ENCODE data around the gene KRT8.
"Not testable (repeated sequence)": the region's sequence is repeated elsewhere in the genome, so short reads cannot be mapped to it uniquely, and the experiment has no call there.

Gene KRT8

DNA sequence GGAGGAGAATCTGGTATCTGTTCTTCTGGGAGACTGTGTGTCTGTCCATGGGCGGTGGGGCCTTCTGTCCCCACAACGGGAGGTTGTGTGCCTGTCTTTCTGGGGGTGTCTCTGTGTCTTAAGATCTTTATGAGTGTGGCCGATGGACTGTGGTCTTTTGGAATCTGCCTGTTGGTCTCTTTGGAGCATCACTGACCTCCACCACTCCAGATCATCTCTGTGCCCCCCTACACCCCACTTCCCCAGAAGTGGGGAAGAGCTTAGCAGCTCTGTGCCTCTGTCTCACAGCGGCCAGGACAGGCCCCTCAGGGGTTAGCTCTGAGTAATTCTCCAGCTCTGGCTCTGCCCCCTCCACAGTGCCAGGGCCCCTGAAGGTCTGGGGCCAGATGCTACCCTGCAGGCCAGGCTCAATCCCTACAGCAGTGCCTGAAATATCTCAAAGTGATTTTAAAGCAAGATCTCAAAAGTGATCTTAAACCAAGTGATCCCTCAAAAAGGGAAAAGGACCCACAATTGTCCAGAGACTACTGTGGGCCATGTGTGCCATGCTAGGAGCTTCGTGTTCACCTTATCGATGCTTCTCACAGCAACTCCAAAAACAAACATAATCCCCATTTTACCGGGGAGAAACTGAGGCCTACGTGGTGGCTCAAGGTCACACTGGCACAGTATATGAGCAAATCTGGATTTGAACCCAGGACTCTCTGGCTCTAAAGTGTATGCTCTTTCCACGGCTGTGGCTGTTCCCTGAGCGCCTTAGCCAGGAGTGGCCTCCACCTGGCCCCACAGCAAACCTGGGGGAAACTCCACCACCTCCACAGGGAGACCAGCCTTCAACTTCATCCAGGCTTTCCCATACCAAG, 30.1 kb downstream of the KRT8 start:
- DNase-seq (ENCODE audit: low spot score): no peak

DNA sequence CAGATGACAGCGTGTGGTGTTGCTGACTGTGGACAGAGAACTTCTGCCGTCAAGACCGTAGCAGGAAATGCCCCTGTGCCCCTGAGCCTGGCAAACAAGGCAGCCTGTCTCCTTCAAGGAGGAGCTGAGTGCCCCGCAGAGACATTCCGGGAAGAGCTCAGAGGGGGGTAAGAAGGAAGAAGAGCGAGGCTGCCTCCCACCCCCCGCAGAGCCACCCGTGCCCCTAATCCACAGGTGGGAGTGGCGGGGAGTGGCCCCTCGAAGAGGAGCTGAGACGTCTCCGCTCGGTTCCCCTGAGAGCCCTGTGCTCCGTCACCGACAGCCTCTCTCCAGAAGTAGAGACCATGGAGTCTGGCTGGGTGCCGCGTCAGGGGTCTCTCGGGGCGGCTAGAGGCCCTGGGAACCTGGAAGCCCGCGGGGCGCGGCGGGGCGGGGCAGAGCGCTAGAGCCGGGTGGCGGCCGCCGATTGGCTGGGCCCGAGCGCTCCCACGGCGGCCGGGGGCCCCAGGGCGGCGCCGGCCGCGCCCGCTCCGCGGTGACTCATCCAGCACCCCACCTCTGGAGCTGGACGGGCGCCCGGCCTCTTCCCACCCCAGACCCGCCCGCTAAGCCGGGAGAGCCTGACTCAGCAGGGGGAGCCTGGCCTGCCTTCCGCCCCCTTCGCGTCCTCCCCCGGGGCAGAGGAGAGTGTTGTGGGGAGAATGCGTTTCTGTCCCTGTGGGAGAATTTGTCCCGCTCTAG, 30.9 kb downstream of the KRT8 start:
- peak; percentile 98 for DNase-seq (ENCODE audit: low spot score)

DNA sequence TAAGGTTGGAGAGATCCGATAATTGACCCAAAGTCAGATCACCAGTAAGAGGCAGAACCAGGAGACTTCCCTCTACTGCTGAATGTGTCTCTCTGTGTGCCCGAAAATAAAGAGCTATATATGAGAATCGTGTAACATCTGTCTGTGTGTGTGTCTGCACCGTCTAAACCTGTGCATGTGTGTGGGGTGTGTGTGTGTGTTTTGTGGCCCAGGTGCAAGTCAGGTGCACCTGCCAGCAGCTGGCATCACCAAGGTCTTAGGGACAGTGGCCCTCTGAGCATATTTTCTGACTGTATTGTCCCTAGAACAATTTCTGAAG, 31.4 kb downstream of the KRT8 start:
- no peak for DNase-seq (ENCODE audit: low spot score)

GRCh38 chr12:52872644-52873389, 32.1 kb downstream of the KRT8 start:
- DNase-seq (ENCODE audit: low spot score): no peak

- peak; percentile 79 for DNase-seq (ENCODE audit: low spot score)
Observed at GRCh38 chr12:52871291-52872039, 33.4 kb downstream of the KRT8 start.

DNA sequence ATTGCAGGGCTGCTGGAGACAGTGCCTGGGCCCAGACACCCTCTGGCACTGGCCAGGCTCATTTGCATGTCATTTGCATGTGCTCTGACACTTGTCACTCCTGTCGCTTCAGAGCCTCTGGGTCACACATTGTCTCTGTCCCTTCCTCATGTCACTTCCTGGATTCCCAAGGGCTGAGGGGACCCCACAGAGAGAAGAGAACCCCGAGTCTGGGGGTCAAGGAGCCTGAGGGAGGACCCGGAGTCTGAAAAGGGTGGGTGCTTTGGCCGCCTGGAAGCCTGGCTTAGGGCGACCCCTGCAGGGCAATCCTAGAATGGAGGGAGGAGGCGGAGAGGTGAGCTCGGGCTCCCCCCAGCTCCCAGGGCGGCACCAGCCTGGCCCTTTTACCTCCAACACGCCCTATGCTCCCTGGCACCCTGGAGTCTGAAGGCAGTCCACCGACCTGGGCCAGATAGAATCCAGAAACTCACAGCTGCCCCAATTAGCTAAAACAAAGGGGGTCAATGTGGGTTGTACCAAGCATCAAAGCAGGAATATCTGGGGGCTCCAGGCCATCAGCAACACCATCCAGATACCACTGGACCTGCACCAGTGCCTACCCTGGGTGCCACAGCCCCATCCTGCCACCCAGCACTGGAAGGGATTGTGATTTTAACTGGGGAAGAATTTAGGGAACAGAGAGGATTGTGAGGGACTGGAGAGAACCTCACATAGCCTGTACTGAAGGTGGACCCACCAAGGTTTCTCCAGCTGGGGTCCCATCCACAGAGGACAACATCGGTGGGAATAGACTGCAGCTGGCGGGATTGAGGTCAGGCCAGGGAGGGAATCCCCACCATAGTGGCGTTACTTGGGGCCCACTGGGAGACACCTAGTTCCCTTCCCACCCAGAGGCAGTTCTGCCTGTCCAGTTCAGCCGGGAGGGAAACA, 34.2 kb downstream of the KRT8 start:
- peak; percentile 75 for DNase-seq (ENCODE audit: low spot score)

- no peak for DNase-seq (ENCODE audit: low spot score)
Observed at GRCh38 chr12:52867642-52868041, 37.2 kb downstream of the KRT8 start.

- DNase-seq (ENCODE audit: low spot score): no peak
Observed at GRCh38 chr12:52867152-52867551, 37.7 kb downstream of the KRT8 start.

- DNase-seq (ENCODE audit: low spot score): peak; percentile 89
Observed at GRCh38 chr12:52865090-52865944, 39.6 kb downstream of the KRT8 start.

DNA sequence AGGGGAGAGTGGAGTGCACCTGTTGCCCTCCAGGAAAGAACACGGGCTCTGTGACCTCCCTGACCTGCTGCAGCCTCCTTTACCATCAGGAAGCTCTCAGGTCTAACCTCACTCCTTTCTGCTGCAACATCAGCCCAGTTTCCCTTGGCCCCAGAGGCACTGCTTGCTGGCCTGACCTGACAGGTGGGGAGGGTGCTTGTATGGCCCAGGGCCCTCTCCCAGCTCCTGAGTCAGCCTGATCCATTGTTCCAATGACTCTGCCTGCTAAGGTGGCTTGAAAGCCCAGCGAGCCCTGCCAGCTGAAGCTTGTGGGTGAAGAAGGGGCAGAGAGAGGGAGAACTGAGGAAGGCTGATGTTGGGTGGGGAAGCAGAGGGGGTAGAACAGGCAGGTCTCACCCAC, 42.9 kb downstream of the KRT8 start:
- no peak for DNase-seq (ENCODE audit: low spot score)

DNA sequence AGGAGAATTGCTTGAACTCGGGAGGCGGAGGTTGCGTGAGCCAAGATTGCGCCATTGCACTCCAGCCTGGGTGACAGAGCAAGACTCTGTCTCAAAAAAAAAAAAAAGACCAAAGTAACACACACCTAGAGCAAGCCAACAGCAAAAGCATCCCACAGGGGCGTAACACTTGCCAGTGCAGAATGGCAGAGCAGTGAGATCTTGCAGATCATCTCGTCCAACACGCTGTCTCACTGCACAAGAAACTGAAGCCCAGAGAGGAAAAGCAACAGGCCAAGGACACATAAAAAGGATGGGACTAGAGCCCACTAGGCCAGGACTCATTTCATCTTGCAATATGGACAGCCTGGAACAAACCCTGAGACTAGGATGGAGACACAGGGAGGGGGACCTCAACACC, 43.4 kb downstream of the KRT8 start:
- DNase-seq (ENCODE audit: low spot score): no peak

DNA sequence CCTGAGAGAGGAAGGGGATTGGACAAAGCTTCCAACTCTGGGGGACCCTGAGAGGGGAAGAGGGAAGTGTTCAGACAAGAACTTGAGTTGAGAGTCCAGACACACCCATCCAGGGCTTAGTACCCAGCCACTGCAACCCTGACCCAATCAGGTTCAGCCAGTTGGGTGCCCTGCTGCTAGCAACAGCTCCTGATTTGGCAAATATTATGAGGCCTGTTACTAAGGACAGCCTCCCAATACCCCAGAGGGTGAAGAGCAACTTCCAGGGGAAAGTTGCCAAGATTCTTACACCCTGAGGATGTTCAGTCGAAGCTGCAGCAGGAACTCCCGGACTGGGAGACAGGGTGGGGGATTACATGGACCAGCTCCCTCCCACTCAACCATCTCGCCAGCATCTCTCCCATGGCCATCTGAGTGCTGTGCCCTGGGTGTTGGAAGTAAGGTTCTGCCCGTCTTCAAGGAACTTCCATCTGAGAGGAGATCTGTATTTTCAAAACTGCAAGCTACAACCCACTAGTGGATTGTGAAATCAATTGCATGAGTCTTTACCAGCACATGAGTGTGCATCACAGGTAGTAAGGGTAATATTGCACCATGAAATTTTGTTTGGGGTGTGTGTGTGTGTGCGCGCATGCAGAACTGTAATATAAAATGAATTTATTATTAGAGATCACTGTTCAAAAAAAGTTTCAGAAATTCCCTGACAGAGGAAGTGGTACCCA, 44.6 kb downstream of the KRT8 start:
- DNase-seq (ENCODE audit: low spot score): peak; percentile 44

DNA sequence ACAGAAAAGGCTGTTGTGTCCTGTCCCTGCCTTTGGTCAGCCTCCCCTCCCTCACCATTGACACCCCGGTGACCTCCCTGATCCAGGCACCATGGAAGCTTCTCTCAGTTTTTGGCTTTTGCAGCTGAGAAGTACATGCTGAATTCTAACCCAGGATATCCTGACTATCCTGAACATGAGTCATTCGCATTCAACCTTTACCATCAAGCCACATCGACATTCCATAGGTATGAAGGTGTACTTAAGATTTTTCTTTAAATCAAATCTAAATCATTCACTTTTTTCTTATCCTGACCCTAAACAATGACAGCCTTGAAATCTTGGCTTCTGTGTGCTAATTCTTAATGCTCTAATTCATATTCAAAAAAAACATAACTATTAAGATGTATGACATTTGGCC, 47.4 kb downstream of the KRT8 start:
- no peak for DNase-seq (ENCODE audit: low spot score)

GRCh38 chr12:52856787-52857186, 48.1 kb downstream of the KRT8 start:
- DNase-seq (ENCODE audit: low spot score): no peak

DNA sequence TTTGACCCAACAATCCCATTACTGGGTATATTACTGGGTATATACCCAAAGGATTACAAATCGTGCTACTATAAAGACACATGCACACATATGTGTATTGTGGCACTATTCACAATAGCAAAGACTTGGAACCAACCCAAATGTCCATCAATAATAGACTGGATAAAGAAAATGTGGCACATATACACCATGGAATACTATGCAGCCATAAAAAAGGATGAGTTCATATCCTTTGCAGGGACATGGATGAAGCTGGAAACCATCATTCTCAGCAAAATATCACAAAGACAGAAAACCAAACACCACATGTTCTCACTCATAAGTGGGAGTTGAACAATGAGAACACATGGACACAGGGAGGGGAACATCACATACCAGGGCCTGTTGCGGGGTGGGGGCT, 48.8 kb downstream of the KRT8 start:
- not testable (repeated sequence) for DNase-seq (ENCODE audit: low spot score)

- DNase-seq (ENCODE audit: low spot score): no peak
Observed at GRCh38 chr12:52851787-52852186, 53.1 kb downstream of the KRT8 start.

DNA sequence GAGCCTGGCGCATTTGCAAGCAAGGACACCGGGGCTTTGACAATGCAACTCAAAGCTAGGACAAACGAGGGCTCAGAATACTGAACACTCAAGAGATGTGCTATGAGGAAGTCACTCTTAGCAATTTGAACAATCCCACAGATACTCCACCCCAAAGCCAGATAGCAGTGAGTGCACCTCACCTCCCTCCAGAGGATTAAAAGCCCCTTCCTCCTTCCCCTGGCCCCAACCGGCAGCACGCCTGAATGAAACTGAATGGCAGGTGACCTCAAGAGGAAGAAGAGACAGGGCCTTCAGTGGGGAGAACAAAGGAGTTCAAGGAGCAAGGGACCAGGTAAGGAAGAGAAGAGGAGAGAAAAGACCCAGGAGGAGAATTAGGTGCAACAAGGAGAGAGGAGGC, 54.2 kb downstream of the KRT8 start:
- no peak for DNase-seq (ENCODE audit: low spot score)

DNA sequence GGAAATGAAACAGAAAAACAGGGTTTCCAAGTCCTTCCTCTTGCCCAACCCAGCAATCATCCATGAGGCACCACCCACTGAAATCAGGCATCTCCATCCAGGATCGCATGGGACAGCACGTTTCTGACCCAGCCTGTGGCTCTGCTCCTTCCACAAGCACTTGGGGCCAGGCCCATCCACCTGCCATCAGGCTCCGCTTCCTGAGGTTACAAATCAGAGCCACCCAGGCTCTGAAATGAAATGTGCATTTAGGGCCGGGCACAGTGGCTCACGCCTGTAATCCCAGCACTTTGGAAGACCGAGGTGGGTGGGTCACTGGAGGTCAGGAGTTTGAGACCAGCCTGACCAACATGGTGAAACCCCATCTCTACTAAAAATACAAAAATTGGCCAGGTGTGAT, 55.4 kb downstream of the KRT8 start:
- DNase-seq (ENCODE audit: low spot score): no peak

DNA sequence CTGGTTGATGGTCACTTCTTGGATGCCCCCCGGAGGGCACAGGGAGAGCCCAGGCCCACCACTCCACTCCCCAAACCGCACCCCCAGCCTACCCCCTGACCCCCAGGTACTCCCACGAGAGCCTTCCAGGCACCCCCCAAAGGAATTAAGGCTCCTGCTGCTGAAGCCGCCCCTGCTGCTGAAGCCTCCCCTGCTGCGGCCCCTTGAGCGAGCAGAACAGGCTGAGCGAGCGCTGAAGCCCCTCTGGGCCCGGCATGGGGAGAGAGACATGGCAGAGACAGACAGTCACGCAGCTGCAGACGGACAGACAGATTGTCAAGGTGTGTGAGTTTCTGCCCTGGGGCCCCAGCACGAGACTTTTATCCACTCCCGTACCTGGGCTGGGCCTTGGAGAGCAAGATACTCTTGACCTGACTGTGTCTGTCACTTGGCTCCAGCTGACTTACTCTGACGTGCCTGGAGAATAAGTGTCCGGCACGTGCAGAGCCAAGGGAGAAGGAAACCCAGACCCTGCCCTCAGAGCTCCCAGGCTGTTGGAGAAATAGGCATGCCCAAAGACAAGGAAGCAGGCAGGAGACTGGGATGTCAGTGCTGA, 56.1 kb downstream of the KRT8 start, which contains the start of gene KRT78:
Gene KRT78, minus strand, starts transcription at position 334 of the 595 bp plus-strand sequence. Its CDS starts 64 bp downstream, at position 270.
- DNase-seq (ENCODE audit: low spot score): no peak
